Left cardiac atrium (tissue), 4 donors: ENCODE results near the gene KMT2C. TPM values are rescaled to one million over a fixed set of nuclear protein-coding genes. Genes with fewer than 3 reads are reported as not detected.
"Not testable (repeated sequence)": the region's sequence is repeated elsewhere in the genome, so short reads cannot be mapped to it uniquely, and the experiment has no call there.

ENCODE experiments used
- ATAC-seq, 2 donors: fragments of 200-7000 bp; cut with Tn5 transposase; one replicate each; pipeline ENCODE4 v1.9.1; 2020; ENCODE audit warnings: mild to moderate bottlenecking in 2 of 2, moderate library complexity in 2 of 2
- DNase-seq: peaks from one replicate; pipeline ENCODE4 v3.0.0-alpha.2; 2020
- intact Hi-C, 2 donors: fragments of 100-400 bp; cut with DNase I; formaldehyde crosslinking; loops; one replicate each; pipeline versions ENCODE4 v1.14.1 to v1.15.1; 2022 to 2023
- total RNA-seq, 2 donors: library from RNA; stranded (reverse); fragmentation: NEBNext Ultra II Directional; extraction: Animal tissue kit (Norgen Biotek cat#: 25700); gene quantifications; one replicate each; pipeline ENCODE4 v1.2.1, GENCODE V29; 2021
- donor health status: DM: no; HTN: yes; CAD: no.
- donor health status: DM: no; HTN: yes; CAD: no; lungs with severe emphysema.
- donor health status: DM: yes; HTN: yes; CAD: no.
- donor health status: Dilated cardiomyopathy.

KMT2C gene
- total RNA-seq, 2 donors from 2014 or later, result 42.5 to 43.3 TPM

GRCh38 chr7:152419473-152420429 is 16.1 kb downstream of the KMT2C start:
- intact Hi-C loops, result loop anchor here in 1 of 2 donors (10.0 kb wide), 1 partner anchor 85 kb away; no protein-coding TSS in a partner anchor
- ATAC-seq, result no peak

DNA sequence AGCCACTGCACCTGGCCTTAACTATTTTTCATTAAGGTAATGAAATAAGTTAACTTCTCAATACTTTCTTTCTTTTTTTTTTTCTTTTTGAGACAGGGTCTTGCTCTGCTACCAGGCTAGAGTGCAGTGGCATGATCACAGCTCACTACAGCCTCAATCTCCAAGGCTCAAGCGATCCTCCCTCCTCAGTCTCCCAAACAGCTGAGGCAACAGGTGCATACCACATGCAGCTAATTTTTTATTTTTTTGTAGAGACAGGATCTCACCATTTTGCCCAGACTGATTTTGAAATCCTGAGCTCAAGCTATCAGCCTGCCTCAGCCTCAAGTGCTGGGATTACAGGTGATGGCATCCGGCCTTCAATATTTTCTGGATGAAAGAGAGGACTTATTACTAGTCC is 21.0 kb downstream of the KMT2C start:
- ATAC-seq, result no peak
- intact Hi-C loops, result no loop called here
- no peak for DNase-seq

More at GRCh38 chr7:152419473-152420429, 16.1 kb downstream of the KMT2C start:
- DNase-seq, result no peak

DNA sequence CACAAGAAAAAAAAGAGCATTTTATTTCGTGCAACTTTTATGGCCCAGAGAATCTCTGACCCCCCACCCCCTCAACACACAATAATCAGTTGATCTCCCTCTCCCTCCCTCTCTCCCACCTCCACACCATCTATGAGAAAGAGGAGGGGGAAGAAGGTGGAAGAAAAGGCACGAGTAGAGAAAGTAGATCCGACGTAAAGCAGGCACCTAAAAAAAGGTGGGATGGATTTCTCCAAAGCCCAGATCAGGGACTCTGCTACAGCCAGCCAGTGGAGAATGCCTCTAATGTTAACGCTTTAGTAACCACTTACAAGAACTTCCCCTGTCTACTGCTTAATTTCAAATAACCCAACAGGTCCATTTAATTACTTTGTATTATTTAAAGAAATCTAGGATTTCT is 24.4 kb downstream of the KMT2C start:
- peak; percentile 29 to 31 for ATAC-seq
- no peak for DNase-seq
- intact Hi-C loops, result no loop called here

DNA sequence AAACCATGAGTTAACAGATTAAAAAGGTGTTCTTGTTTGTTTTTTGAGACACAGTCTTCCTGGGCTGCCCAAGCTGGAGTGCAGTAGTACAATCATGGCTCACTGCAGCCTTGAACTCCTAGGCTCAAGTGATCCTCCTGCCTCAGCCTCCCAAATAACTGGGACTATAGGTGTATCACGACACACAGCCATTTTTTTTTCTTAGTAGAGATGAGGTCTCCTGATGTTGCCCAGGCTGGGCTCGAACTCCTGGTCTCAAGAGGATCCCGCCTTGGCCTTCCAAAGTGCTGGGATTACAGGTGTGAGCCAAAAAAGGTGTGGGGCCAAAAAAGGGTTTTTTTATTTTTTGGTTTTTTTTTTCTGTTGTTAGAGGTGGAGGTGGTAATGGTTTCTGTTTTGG is 29.3 kb downstream of the KMT2C start:
- intact Hi-C loops, result no loop called here
- DNase-seq, result no peak
- peak in 1 of 2 donors; percentile 10 for ATAC-seq

GRCh38 chr7:152406030-152406429 is 29.8 kb downstream of the KMT2C start:
- ATAC-seq, intact Hi-C loops, DNase-seq: not testable (repeated sequence)

DNA sequence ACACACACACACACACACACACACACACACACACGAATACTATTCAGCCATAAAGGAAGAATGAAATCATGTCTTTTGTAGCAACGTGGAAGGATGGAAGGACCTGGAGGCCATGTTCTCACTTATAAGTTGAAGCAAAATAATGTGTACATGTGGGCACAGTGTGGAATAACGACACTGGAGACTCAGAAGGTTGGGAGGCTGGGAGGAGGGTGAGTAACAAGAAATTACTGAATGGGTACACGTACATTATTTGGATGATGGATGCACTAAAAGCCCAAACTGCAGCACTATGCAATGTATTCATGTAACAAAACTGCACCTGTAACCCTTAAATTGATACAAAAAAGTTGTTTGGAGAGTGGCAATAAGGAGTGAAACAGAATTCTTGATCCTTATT is 32.1 kb downstream of the KMT2C start:
- intact Hi-C loops, result no loop called here
- DNase-seq (no peak), ATAC-seq (peak in 1 of 2 donors; percentile 8)

GRCh38 chr7:152402384-152403250 is 33.2 kb downstream of the KMT2C start:
- no peak for DNase-seq
- intact Hi-C loops, result no loop called here
- no peak for ATAC-seq

- ATAC-seq, result no peak
- no peak for DNase-seq
- intact Hi-C loops, result no loop called here
These were observed 36.5 kb downstream of the KMT2C start for GRCh38 chr7:152399344-152399743.

DNA sequence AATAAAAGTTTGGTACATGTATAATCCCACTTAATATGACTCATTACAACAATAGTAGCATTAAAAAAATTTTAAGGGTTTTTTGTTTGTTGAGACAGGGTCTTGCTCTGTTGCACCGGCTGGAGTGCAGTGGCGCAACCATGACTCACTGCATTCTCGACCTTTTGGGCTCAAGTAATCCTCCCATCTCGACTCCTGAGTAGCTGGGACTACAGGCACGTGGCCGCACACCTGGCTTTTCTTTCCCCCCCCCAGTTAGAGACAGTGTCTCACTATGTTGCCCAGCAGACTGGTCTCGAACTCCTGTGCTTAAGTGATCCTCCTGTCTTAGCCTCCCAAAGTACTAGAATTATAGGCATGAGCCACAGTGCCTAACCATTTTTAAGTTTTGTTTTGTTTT is 40.7 kb downstream of the KMT2C start:
- DNase-seq (no peak), ATAC-seq (no peak)
- intact Hi-C loops, result no loop called here

DNA sequence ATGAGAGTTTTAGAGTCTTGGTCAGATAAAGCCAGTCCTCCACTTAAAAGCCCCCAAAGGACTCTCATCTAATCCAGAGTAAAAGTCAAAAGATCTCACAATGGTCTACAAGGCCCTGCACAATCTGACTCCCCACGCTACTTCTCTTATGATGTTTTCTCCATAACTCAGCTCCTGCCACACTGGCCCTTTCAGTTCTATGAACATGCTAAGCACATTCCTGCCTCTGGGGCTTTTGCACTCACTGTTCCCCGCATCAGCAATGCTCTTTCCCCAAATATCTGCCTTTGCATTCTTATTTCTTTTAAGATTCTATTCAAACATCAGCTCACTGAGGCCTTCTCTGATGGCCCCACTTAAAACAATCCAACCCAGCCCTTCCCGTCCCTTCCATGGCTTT is 41.6 kb downstream of the KMT2C start:
- DNase-seq, intact Hi-C loops: not testable (repeated sequence)
- peak; percentile 53 to 73 for ATAC-seq

DNA sequence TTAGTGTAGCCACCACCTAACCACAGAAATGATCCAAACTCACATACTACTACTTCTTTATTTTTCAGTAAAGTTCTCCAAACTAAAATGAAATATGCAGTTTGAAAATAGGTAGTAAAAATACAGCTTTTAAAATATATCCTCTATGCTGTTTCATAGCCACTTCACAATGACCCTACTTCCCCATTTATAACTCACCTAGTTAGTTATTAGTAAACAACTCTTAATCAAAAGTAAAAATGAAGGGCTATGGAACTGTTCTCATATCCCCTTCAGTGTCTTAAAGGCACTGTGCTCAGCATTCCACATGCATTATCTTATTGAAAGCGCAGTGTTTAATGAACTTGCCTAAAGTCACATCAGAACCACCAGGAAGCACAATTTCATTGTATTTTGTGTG is 43.5 kb downstream of the KMT2C start:
- intact Hi-C loops, result no loop called here
- no peak for DNase-seq
- no peak for ATAC-seq

DNA sequence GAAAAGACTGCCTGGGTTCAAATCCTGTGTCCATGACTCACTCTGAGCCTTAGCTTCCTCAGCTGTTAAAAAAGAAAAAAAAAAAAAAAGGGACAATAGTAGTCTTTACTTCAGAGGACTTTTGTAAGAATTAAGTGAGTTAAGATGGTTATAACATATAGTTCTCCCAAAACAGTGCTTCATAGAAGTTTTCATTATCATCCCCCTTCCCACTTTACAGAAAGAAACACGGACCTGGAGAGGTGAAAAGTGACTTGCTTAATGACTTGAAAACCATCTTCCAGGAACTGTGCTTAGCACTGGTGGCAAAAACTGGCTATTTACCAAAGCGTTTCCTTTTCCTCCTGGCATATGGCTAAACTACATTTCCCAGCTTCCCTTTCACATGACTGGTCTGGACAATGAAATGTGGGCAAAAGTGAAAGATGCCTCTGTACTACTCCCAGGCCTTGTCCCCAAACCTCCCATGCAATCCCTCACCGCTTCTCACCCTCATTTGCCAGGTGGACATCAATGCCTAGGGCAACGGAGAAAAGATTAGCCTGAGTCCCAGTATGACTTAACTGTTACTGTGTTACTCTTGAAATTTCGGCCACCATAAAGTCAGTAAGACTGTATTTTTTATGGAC is 49.6 kb downstream of the KMT2C start:
- peak; percentile 46 to 49 for ATAC-seq
- DNase-seq, intact Hi-C loops: not testable (repeated sequence)

GRCh38 chr7:152384235-152385200 is 51.3 kb downstream of the KMT2C start:
- DNase-seq, ATAC-seq, intact Hi-C loops: not testable (repeated sequence)

GRCh38 chr7:152383341-152384234 is 52.2 kb downstream of the KMT2C start:
- DNase-seq, result no peak
- intact Hi-C loops, result no loop called here
- ATAC-seq, result peak; percentile 42 to 56

DNA sequence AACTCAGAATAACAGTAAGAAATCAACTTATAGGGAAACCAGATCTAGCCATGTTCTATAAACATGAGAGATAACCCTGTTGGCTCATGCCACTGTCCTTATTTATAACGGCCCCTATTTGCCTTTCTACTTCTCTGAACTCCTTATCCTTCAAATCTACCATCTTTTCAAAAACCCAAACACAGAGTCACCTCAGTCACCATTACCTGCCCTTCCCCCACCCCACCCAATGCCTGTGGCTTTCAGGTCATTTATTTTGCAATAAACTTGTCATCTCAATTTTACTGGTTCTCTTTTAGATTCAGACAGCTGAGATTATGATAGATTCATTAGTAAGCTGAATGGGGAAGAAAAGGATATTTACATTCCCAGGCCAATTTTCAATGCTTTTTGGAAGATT is 53.6 kb downstream of the KMT2C start:
- no peak for DNase-seq
- no peak for ATAC-seq
- intact Hi-C loops, result no loop called here

GRCh38 chr7:152380931-152381578 is 54.7 kb downstream of the KMT2C start:
- DNase-seq, ATAC-seq, intact Hi-C loops: not testable (repeated sequence)

DNA sequence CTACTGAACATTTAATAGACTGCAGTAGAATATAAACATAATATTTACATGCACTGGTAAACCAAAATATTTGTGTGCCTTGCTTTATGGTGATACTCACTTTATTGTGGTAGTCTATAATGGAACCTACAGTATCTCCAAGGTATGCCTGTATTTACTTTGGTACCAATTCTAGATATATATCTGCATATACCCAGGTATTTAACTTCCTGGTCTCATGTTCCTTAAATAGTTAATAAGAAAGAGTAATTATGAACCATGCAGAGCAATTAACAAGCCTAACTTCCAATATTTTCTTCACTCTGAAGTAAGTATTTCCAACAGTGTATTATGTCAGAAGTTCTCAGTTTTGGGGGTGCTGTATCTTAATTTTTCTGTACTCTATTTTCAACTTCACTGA is 57.3 kb downstream of the KMT2C start:
- ATAC-seq, intact Hi-C loops, DNase-seq: not testable (repeated sequence)
